ENCODE results near the gene PSKH1.
"Not testable (repeated sequence)": the region's sequence is repeated elsewhere in the genome, so short reads cannot be mapped to it uniquely, and the experiment has no call there.

The PSKH1 gene

GRCh38 chr16:67927131-67927941 is 34.3 kb downstream of the PSKH1 start:
- DNase-seq: no peak

GRCh38 chr16:67928147-67928546 is 35.1 kb downstream of the PSKH1 start:
- no peak for DNase-seq

- DNase-seq: peak; percentile 2
Observed at GRCh38 chr16:67928561-67929364, 35.7 kb downstream of the PSKH1 start.

GRCh38 chr16:67930191-67930590 is 37.1 kb downstream of the PSKH1 start:
- no peak for DNase-seq

GRCh38 chr16:67930678-67931211 is 37.7 kb downstream of the PSKH1 start:
- no peak for DNase-seq

GRCh38 chr16:67931712-67932461 is 38.8 kb downstream of the PSKH1 start, which contains the start of gene CTRL:
CTRL (minus strand) TSS chr16:67931862; CDS start chr16:67931852, 10 bp downstream.
- DNase-seq: no peak

- no peak for DNase-seq
Observed at GRCh38 chr16:67932462-67932840, 39.4 kb downstream of the PSKH1 start.

GRCh38 chr16:67933805-67934204 is 40.8 kb downstream of the PSKH1 start:
- DNase-seq: no peak

GRCh38 chr16:67934306-67935100 is 41.4 kb downstream of the PSKH1 start:
- DNase-seq: no peak

GRCh38 chr16:67935101-67935401 is 42.0 kb downstream of the PSKH1 start:
- DNase-seq: no peak

- peak; percentile 64 for DNase-seq
Observed at GRCh38 chr16:67935402-67936123, 42.5 kb downstream of the PSKH1 start.

GRCh38 chr16:67936124-67936879 is 43.2 kb downstream of the PSKH1 start, which contains the start of gene PSMB10:
PSMB10 (minus strand) TSS chr16:67936850; CDS start chr16:67936749, 101 bp downstream.
- DNase-seq: no peak

- DNase-seq: peak; percentile 64
Observed at GRCh38 chr16:67936880-67937605, 44.0 kb downstream of the PSKH1 start.

GRCh38 chr16:67937713-67938112 is 44.7 kb downstream of the PSKH1 start:
- DNase-seq: not testable (repeated sequence)

- no peak for DNase-seq
Observed at GRCh38 chr16:67939507-67940445, 46.7 kb downstream of the PSKH1 start.

- DNase-seq: no peak
Observed at GRCh38 chr16:67940446-67941089, 47.5 kb downstream of the PSKH1 start.

GRCh38 chr16:67941469-67942199 is 48.6 kb downstream of the PSKH1 start:
- DNase-seq: no peak

GRCh38 chr16:67942200-67942509 is 49.1 kb downstream of the PSKH1 start:
- no peak for DNase-seq

All from GDM1 (cell line).